ENCODE data around the gene CISD3.

Gene CISD3

DNA sequence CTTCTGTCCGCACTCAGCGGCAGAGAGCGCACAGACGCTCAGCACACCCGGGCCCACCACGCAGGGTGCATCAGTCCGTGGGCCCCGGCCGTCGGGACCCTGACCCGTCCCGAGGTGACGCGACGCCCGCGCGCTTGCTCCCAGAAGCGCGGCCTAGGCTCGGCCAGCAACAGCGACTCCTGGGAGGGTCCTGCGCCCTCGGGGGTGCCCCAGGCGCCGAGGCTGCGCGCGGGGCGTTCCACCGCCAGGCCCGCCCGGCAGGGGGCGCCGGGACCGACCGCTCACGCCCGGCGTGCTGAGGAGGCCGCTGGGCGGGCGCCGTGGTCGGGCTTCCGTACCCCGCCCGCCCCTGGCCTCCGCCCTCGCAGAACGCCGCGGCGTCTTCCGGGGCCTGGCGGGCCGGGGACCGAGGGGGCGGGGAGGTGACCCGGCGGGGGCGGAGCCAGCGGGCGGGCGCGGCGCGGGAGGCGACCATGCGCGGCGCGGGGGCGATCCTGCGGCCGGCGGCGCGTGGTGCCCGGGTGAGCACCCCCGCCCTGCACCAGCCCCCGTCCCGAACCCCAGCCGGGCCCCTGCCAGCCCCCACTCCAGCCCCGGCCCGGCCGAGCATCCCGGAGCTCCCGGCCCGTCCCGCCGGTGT lies at the start of gene CISD3:
CISD3 (plus strand) TSS at position 456 of the 640 bp plus-strand sequence; CDS start at position 474, 18 bp downstream.
- peak; percentile 74 to 78 for DNase-seq

GRCh38 chr17:38681096-38681495 lies 49.0 kb upstream of the CISD3 start:
- no peak for DNase-seq

DNA sequence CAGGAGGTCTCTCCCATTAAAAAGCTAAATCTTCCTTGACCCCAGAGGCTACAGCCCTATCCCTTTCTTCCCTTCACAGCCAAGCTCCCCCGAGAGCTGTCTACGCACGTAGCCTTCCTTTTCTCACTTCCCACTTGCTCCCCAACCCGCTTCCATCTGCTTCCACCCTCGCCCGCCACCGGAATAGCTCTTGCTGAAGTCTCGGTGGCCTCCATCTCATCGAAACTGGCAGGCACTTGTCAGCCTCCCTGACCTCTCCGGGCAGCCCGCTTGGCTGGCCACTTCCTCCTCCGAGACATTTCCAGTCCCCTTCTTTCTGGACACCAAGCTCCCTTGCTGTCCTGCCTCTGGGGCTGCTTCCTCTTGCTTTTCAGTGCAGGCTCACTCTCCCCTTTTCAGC lies 44.6 kb upstream of the CISD3 start:
- DNase-seq = no peak

GRCh38 chr17:38687286-38687685 lies 42.9 kb upstream of the CISD3 start:
- no peak for DNase-seq

GRCh38 chr17:38690386-38690785 lies 39.8 kb upstream of the CISD3 start:
- no peak for DNase-seq

GRCh38 chr17:38691154-38691553 lies 39.0 kb upstream of the CISD3 start:
- DNase-seq = no peak

DNA sequence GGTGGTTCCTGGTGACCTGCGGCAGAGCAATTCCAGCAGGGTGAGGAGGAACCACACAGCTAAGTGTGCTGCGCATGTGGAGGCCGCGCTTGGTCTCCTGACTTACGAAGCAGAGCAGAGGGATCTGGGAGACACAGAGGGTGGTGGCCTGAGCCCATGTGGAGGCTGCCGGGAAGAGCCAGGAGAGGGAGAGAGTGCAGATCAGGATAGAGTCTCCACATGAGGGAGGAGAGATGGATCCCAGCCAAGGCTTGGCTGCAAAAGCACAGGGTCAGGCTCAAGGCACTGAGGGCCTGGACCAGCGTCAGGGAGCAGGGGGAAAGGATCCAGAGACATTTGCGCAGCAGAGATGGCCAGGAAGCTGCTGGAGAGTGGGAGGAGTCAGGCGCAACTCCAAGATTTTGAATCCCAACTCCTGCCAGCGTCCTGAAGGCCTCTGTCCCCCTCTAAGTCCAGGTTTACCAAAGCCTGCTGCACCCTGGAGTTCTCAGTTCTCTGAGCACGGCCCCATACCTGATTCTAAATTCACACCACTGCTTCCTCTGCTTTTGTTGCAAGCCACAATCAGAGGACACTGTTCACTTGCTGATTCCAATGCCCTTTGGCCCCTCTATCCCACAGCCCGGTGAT lies 36.3 kb upstream of the CISD3 start:
- DNase-seq = no peak

DNA sequence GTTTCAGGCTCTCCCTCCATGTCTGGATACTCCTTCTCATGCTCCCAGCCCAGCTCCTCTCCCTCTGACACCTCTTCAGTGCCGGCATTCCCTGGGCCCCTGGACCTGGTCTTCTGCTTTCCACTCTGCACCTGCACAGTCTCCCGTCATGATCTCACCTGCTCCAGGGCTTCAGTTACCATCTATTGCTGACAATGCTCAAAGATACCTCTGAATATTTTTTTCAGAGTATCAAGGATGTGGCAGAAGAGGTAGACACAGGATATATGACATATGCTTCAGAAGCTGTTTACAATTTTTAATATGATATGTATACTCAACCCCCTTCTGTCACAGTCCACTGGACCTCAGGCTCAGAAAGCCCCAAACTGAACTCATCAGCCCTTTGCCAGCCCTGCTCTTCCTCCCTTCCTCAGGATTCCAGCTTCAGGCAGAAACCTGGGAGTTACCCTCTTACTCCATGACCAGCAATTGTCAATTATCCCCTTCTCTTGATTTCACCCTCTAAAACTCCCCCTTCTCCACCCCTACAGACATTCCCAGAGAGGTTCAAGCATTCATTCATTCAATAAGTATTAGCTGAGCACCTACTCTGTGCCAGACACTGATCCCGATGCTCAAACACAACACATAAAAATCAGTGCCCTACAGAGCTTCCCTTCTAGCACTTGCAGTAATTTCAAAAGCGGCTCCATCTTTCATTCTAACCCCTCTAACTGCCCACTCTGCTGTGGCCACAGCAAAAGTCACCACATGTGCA lies 32.9 kb upstream of the CISD3 start:
- no peak for DNase-seq

GRCh38 chr17:38698760-38699159 lies 31.4 kb upstream of the CISD3 start:
- no peak for DNase-seq

DNA sequence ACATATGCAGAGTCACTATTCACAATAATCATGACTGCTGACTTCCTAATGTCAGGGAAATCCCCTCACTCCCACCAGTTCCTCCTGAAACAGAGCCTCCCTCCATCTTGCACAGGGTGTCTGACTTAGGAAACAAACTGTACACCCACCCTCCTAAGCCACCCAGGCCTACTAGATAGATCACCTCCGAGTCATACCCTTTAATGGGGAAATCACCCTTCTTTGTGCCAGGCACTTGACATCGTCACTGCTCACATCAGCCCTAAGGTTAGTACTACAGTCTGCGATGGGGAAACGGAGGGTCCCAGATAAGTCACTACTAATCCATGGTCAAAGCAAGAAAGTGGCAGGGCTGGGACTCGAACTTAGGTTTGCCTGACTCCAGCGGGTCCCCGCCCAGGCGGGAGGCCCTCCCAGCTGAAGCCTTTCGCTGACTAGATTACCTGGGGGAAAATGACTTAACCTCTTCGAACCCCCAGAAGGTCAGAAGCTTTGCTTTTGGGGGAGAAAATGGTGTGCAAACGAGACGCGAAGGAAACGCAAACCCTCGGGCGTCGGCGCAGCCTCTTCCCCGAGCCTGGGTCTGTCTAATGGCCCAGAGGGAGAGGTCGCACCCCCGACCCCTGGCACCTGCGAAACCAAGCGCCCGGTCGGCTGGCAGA lies 28.5 kb upstream of the CISD3 start:
- DNase-seq = peak; percentile 71 to 76

- DNase-seq = peak; percentile 73 to 75
Observed at GRCh38 chr17:38702166-38702915, 27.8 kb upstream of the CISD3 start.

DNA sequence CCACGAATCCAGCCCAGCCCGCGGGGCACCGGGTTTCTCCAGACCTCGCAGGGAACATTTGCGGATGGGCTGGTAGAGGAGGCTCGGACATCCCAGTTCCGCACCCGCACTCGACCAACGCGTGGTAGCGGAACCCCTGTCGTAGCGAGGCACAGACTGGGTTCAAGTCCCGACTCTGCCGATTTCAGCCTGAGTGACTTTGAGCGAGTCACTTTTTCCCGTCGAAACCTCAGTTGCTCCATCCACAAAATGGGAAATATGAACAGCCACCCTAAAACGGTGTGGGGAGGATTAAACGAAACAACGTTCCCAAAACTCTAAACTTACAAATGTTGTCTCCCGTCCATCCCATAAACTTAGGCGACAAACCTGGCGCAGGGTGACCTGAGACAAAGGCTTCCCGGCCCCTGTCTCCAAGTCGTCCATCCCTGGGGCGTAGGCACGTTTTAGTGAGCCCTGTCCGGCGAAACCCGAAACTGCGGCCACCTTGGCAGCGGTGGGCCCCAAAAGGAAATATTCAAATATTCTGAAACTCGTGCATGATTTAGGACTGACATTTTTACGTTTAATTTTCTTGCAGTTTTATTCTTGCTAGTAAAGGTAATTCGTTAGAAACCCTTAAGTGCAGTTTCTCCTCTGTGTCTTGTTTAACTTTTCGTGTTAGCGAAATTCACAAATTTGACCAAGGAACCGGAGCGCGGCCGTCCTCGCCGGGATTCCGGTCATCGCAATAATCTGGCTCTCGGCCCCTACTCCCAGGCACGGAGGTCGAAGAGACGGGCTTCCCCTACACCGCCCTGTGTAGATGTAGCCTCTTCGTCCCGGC lies 27.0 kb upstream of the CISD3 start:
- DNase-seq = peak; percentile 32 to 39

- DNase-seq = peak; percentile 79 to 84
Observed at GRCh38 chr17:38703742-38704605, 26.2 kb upstream of the CISD3 start.

GRCh38 chr17:38704606-38705522 lies 25.3 kb upstream of the CISD3 start, which contains the start of gene MLLT6:
MLLT6 (plus strand) TSS chr17:38705273; CDS start chr17:38705633, 360 bp downstream.
- peak; percentile 84 to 90 for DNase-seq

- no peak for DNase-seq
Observed at GRCh38 chr17:38705523-38705802, 24.7 kb upstream of the CISD3 start.

GRCh38 chr17:38705803-38706504 lies 24.2 kb upstream of the CISD3 start:
- peak in 1 of 2 experiments; percentile 35 for DNase-seq

- DNase-seq = peak; percentile 38 to 52
Observed at GRCh38 chr17:38706505-38707216, 23.5 kb upstream of the CISD3 start.

DNA sequence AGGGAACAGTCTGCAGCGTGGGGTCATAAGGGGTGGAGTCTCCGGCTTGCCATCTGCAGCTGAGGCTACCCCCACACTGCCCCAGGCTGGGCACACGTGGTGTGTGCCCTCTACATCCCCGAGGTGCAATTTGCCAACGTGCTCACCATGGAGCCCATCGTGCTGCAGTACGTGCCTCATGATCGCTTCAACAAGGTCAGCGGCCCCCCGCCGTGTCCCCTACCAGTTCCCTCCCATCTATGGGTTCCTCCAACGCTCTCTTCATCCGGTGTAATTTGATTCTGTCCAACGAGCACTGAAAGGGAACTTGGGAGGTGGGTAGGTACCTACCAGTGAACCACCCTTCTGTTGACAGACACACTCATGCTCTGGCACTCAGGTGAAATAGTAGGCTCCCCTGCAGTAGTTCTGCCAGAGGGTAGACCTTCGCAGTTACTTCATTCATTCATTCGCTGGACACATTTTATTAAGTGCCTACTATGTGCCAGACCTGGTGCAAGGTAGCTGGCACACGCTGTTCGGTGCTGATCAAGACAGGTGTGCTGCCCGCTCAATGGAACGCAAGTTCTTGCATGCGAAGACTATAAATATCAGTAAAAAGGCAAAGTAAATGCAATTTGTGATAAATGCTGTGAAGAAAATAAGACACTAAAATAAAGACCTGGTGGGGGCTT lies 22.3 kb upstream of the CISD3 start:
- DNase-seq = no peak

Data from activated CD4-positive, alpha-beta T cell treated with anti-CD3 and anti-CD28 coated beads, Interleukin-2, amount 50 U/mL, for 4 hours (primary cell).